ENCODE results near the gene TRIM2. TPM values are rescaled to one million over a fixed set of nuclear protein-coding genes. Genes with fewer than 3 reads are reported as not detected.

Gene TRIM2
- total and polyA plus RNA-seq, 9 donors = 9.5 to 57.5 (median 44.4) TPM

DNA sequence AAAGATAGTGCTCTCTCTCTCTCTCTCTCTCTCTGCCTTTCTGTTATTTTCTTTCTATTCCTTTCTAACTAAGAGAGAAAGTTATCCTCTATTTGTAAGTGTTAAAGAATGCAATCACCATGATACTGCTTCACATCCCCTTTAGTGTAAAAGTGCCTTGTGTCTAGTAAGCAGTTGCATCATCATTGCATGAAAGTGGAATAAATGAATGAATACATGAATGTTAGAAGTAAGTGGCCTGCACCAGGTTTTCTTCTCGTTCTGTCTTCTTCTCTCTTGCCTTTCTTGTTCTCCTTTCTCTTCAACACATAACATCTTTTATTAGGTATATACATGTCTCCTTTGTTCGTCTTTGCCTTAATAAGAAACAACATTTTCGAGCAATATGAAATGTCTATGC, 35.2 kb downstream of the TRIM2 start:
- Histone ChIP-seq H3K36me3 (no peaks in the 10 kb centered on the region), H3K4me1 (ENCODE audit: insufficient read depth) (peaks cover 10% of the 10 kb centered on the region), H3K9me3 (no peaks in the 10 kb centered on the region), H3K4me3 (no peak overlapping the region), H3K27ac (no peak overlapping the region), H3K27me3 (no peaks in the 10 kb centered on the region)
- TF ChIP-seq, protein P1, sequence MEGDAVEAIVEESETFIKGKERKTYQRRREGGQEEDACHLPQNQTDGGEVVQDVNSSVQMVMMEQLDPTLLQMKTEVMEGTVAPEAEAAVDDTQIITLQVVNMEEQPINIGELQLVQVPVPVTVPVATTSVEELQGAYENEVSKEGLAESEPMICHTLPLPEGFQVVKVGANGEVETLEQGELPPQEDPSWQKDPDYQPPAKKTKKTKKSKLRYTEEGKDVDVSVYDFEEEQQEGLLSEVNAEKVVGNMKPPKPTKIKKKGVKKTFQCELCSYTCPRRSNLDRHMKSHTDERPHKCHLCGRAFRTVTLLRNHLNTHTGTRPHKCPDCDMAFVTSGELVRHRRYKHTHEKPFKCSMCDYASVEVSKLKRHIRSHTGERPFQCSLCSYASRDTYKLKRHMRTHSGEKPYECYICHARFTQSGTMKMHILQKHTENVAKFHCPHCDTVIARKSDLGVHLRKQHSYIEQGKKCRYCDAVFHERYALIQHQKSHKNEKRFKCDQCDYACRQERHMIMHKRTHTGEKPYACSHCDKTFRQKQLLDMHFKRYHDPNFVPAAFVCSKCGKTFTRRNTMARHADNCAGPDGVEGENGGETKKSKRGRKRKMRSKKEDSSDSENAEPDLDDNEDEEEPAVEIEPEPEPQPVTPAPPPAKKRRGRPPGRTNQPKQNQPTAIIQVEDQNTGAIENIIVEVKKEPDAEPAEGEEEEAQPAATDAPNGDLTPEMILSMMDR (IDR thresholded peaks at IDR 0.05) = no peak
- TF ChIP-seq EP300 (IDR thresholded peaks at IDR 0.05) = no peak
- intact Hi-C loops (cut with DNase I) = no loop called here
- DNase-seq = no peak
- 93 to 98% (median 97%) methylated on average over 3 of the region's 3 CpGs for WGBS, 3 donors

DNA sequence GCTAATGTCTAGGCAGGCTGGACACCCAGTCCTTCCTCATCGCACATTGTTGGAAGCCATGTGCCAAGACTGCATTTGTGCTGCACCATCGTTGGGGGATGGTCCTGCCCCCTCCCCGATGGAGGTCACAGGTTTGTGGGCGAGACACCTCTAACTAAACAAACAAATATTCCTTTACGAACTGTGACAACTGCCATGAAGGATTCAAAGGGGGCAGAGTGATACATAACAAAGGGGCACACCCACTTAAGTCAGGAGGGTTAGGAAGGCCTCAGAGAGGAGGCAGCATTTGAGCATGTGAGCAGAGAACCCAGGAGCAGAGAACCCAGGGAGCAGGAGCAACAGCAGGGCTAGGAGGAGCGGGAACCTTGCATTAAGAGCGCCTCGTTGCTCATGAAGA, 37.1 kb downstream of the TRIM2 start:
- Histone ChIP-seq H3K4me1 (ENCODE audit: insufficient read depth) (peaks cover 10% of the 10 kb centered on the region), H3K36me3 (no peaks in the 10 kb centered on the region), H3K27me3 (no peaks in the 10 kb centered on the region), H3K27ac (no peak overlapping the region), H3K4me3 (no peak overlapping the region), H3K9me3 (no peaks in the 10 kb centered on the region)
- 61 to 78% (median 68%) methylated on average over 8 of the region's 8 CpGs for WGBS, 3 donors
- intact Hi-C loops (cut with DNase I) = no loop called here
- TF ChIP-seq, protein P1 (IDR thresholded peaks at IDR 0.05) = no peak
- TF ChIP-seq POLR2A (IDR thresholded peaks at IDR 0.05) (no peak), EP300 (IDR thresholded peaks at IDR 0.05) (no peak)
- DNase-seq = no peak

DNA sequence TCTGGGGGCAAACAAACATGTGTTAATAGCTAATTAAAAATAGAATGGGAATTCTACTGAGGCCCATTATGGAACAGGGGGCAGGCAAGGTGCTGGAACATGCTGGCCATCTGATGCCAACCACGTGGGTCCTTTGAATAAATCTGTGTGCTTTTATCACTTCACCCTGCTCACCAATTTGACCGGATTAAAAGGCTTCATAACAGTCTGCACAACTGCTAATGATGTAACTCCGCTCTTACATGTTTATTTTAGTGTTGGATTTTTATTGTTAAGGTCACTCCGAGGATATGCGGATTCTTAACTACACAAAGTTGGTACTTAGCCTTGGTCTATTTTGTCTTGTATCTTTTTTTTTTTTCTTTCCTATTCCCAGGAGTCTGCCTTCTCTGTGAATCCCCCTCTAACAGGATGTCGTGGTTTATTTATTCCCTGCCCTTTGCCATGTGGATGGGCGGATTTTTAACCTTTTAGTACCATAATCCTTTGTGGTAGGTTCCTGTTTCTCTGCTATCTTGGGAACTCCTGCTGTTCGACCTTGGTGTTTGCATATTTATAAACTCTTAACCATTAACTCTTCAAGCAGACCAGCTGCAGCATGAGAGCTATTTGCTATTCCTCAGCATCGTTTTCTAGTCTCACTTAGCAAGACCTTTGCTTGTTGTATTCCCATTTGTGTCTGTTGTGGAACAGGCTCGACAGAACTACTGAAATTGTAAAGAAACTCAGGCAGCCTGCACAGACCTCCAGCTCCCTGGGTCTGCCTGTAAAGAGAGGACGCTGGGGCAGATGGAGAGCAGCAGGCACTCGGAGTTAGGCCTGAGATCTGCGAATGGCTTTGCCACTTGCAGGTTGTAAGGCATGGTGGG, 38.0 kb downstream of the TRIM2 start:
- no peaks in the 10 kb centered on the region for H3K36me3 ChIP-seq
- no peak for DNase-seq
- peaks cover 10% of the 10 kb centered on the region for H3K4me1 ChIP-seq (ENCODE audit: insufficient read depth)
- H3K27me3 ChIP-seq = no peaks in the 10 kb centered on the region
- H3K27ac ChIP-seq = no peak overlapping the region
- intact Hi-C loops (cut with DNase I) = no loop called here
- 5 to 20% (median 8%) methylated on average over 13 of the region's 13 CpGs for WGBS, 3 donors
- TF ChIP-seq EP300 (IDR thresholded peaks at IDR 0.05) = no peak
- no peak for TF ChIP-seq POLR2A (IDR thresholded peaks at IDR 0.05)
- TF ChIP-seq, protein P1 (IDR thresholded peaks at IDR 0.05) = no peak
- no peaks in the 10 kb centered on the region for H3K9me3 ChIP-seq
- no peak overlapping the region for H3K4me3 ChIP-seq

DNA sequence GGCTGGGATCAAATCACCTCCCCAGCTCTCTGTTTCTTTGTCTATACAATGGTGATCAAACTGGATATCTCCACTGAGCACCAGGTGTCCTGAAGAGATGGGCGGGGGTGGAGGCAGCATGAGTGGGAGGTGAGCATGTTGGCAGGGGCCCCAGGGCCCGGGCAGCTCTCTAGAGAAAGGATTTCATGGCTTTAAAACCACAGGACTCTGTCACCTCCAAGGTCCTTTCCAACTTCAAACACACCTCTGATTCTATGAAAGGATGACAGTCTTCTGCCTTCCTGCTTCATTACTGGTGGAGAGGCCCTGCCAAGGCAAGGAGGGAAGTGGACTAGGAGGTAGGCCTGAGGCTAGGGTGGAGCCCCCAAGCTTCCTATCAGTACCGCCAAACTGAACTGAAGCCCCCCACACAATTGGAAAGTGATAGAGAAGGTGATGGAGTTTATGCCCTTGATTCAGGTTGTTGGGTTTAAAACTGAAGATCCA, 38.6 kb downstream of the TRIM2 start:
- H3K27ac ChIP-seq = no peak overlapping the region
- WGBS, 3 donors = 43 to 50% (median 47%) methylated on average over 3 of the region's 3 CpGs
- TF ChIP-seq, protein P1 (IDR thresholded peaks at IDR 0.05) = no peak
- TF ChIP-seq POLR2A (IDR thresholded peaks at IDR 0.05) (no peak), EP300 (IDR thresholded peaks at IDR 0.05) (no peak)

More for the DNA sequence above, 38.6 kb downstream of the TRIM2 start:
- Histone ChIP-seq H3K27me3 (no peaks in the 10 kb centered on the region), H3K4me3 (no peak overlapping the region), H3K36me3 (no peaks in the 10 kb centered on the region), H3K4me1 (ENCODE audit: insufficient read depth) (peaks cover 10% of the 10 kb centered on the region), H3K9me3 (no peaks in the 10 kb centered on the region)
- intact Hi-C loops (cut with DNase I) = no loop called here
- no peak for DNase-seq
